HG03045 (cell line): ENCODE measurements around the gene PRAMEF20.
"Not testable (repeated sequence)": the region's sequence is repeated elsewhere in the genome, so short reads cannot be mapped to it uniquely, and the experiment has no call there.

Experiments used
- ATAC-seq: cut with Tn5 transposase; IDR thresholded peaks from one replicate; pipeline ENCODE4 v1.9.1; 2021; ENCODE audit warnings: mild to moderate bottlenecking, moderate library complexity; ENCODE audit not compliant: unreplicated experiment

Gene PRAMEF20

DNA sequence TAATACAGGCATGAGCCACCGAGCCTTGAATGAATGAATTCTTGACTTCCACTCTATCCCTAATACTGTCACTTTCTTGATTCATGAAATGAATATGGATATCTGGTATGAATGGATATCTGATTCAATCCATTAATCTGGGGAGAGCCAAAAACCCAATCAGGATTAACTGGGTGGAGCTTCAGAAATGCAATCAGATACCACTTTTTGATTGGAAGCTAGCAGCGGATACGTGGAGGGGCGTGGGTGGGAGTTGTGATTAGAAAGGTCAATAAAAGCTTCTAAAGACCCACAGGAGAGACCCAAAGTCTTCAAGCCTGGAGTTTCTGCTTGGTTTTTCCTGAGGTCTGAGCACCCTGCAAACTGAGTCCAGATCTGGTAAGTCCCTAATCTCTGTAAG is at the start of gene PRAMEF20:
Gene PRAMEF20, plus strand, starts transcription at position 301 of the 400 bp plus-strand sequence. CDS start 5,905 bp downstream, outside the sequence.
- ATAC-seq, result not testable (repeated sequence)

DNA sequence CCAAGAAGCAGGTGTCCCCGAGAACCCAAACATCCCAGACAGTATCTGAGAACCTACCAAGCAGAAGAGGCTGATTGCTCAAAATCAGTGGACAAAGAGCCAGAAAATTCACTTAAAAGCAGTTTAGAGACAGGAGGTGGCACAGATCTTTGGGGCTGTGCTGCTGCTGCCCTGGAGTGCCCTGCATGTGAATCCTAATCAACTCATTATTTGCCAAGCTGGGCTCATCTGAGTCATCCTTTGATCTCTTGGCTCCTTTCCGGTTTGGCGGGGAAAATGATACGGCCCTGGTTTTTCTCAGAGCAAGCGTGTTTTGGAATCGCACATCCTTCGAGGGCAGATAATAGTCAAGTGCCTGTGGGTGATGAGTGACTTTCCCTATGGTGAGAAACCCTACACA is 47.9 kb upstream of the PRAMEF20 start:
- ATAC-seq, result not testable (repeated sequence)

DNA sequence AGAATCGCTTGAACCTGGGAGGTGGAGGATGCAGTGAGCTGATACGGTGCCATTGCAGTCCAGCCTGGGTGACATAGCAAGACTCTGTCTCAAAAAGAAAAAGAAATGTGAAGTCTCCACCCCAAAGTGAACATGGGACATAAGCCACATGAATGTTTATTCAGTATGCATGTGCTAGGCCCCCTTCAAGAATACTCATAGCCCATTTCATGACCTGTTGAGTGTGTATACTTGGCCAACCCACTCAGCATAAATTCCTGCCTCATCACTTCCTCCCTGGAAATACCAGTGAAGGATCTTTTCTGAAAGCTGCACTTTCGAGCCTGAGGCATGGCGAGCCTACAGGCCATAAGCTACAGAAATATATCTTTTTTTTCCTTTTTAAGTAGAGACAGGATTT is 45.3 kb upstream of the PRAMEF20 start:
- ATAC-seq, result not testable (repeated sequence)

DNA sequence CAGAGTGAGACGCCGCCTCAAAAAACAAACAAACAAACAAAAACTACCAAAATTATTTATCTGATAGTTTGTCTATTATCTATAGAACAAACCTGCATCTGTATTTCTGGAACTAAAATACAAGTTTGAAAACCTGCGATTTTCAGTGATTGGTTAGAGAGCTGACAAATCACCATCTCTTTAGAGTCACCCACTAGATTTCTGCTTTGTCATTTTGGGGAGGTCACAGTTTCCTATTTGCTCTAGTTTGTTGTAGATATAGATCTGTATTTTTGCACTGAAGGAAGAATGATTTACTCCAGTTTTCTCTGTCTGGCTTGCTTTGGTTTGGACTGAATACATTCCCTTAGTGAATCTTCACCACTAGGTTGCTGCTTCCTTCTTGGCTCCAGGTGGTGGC is 43.7 kb upstream of the PRAMEF20 start:
- ATAC-seq, result not testable (repeated sequence)

DNA sequence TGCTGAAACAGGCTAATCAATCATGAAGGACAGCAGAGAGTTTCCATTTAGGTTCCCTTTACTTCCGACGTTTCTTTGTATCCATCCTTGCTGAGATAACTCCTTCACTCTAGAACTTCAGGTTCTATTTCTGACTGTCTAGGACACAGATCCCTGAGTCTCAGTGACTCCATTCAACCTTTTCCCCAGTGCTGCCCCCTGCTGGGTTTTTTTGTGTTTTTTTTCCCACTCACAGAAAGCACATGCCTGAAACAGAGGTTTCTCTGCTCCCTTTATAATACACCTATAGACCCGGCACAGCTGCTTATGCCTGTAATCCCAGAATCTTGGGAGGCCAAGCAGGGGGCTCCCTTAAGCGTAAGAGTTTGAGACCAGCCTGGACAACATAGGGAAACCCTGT is 41.7 kb upstream of the PRAMEF20 start:
- ATAC-seq, result not testable (repeated sequence)

DNA sequence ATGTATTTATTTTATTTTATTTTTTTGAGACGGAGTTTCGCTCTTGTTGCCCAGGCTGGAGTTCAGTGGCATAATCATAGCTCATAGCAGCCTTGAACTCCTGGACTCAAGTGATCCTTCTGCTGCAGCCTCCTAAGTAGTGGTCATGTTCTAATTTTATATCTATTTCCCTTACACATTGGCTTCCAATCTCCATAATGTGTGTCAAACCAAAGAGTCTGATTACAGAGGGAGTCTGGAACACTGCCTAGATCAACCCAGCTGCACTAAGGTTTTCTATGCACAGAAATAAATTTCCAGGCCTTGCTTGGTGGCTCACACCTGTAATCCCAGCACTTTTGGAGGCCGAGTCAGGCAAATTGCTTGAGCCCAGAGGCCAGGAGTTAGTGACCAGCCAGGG is 31.3 kb upstream of the PRAMEF20 start:
- ATAC-seq, result not testable (repeated sequence)

DNA sequence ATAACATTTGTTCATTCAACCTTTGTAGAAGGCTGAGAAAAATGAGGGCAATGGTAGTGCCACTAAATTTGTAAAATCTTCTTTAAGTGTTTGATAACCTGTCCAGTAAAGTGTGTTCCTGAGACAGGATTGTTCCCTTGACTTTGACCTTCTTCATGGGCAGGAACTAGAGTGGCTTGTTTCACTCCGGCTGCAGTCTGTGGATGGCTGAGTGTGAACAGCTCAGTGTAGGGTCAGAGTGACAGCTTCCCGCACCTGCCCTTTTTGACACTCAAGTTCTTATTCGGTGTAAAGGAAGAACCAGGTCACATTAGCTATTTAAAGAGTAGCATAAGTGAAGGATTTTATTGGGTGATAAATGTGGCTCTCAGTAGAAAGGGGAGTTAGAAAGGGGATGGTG is 29.9 kb upstream of the PRAMEF20 start:
- ATAC-seq, result not testable (repeated sequence)

DNA sequence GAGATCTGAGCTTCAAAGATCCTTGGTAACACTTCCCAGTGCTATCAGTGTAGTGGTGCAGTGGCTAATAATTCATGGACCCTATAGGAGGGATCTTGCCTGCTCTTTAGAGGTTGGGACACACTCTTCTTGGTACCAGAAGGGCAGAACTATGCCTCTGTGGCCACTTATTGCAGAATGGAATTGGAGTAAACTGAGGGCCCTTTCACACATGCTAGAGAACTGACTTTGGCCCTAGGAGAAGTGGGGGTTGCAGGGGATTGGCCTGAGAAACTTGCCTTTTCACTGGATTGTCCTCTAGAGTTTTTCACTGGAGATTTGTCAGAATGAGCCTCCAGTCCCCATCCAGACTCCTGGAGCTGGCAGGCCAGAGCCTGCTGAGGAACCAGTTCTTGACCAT is 20.9 kb upstream of the PRAMEF20 start, which contains the start of gene PRAMEF17:
Gene PRAMEF17, plus strand, starts transcription at position 301 of the 400 bp plus-strand sequence. Its CDS starts 26 bp downstream, at position 327.
- not testable (repeated sequence) for ATAC-seq

DNA sequence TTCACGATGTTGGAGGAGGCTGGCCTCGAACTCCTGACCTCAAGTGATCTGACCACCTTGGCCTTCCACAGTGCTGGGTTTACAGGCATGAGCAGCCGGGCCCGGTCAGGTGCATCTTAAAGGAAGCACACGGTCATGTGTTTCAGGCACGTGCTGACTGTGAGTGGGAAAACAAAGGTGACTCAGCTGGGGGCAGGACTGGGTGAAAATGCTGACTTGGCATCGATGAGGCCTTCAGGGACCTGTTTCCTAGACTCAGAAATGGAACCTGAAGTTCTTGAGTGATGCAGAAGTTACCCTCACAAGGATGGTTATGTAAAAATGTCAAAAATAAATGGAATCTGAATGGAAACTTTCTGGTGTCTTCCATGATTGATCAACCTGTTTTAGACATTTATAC is 17.2 kb upstream of the PRAMEF20 start:
- ATAC-seq, result not testable (repeated sequence)

DNA sequence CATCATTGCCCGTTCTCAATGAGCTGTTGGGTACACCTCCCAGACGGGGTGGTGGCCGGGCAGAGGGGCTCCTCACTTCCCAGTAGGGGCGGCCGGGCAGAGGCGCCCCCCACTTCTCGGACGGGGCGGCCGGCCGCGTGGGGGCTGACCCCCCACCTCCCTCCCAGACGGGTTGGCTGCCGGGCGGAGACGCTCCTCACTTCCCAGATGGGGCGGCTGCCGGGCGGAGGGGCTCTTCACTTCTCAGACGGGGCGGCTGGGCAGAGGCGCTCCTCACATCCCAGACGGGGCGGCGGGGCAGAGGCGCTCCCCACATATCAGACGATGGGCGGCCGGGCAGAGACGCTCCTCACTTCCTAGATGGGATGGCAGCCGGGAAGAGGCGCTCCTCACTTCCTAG is 15.5 kb upstream of the PRAMEF20 start:
- not testable (repeated sequence) for ATAC-seq

DNA sequence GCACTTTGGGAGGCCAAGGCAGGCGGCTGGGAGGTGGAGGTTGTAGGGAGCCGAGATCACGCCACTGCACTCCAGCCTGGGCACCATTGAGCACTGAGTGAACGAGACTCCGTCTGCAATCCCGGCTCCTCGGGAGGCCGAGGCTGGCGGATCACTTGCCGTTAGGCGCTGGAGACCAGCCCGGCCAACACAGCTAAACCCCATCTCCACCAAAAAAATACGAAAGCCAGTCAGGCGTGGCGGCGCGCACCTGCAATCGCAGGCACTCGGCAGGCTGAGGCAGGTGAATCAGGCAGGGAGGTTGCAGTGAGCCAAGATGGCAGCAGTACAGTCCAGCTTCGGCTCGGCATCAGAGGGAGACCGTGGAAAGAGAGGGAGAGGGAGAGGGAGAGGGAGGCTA is 14.9 kb upstream of the PRAMEF20 start:
- not testable (repeated sequence) for ATAC-seq

DNA sequence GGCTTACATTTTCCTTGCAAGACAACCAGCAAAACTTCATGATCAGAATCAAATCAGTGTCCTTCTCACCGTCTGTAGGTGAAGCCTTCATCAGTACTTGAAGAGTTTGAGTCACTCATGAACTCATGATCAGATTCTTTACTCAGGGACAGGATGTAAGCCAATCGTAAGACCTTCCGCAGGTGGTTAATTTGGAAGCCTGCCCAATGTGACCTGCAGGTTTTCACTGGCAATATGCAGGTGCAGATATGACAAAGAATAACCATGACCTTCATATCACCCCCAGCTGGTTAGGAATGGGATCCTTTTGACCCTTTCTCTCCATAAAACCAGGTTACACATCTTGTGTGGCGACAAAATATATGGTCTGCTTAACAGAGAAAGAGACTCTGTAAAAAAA is 2.4 kb upstream of the PRAMEF20 start:
- ATAC-seq, result no peak

DNA sequence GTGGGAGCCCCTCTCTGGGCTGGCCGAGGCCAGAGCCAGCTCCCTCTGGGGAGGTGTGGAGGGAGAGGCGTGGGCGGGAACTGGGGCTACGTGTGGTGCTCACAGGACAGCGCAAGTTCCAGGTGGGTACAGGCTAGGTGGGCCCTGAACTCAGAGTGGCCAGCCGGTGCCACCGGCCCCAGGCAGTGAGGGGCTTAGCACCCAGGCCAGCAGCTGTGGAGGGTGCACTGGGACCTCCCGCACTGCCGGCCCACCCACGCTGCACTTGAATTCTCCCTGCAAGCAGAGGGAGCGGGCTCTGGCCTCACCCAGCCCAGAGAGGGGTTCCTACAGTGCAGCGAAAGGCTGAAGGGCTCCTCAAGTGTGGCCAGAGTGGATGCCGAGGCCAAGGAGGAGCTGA is 20.2 kb downstream of the PRAMEF20 start:
- no peak for ATAC-seq

DNA sequence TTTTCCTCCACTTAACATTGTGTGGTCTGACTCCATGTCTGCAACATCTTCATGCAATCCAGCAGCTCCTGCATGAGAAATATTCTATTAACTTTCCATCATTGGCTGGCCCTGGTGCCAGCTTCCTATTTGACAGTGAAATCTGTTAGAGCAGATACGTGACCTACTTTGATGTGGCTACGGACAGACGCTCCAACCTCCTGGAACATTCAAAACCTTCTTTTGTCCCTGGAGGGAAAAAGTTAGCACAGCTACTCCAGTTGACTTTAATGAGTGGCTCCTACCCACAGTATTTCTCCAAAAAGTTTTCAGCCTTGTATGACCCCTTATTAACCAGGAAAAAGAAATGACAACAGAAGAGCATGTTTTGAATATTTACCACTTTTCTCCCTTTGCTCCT is 22.0 kb downstream of the PRAMEF20 start:
- ATAC-seq, result no peak

DNA sequence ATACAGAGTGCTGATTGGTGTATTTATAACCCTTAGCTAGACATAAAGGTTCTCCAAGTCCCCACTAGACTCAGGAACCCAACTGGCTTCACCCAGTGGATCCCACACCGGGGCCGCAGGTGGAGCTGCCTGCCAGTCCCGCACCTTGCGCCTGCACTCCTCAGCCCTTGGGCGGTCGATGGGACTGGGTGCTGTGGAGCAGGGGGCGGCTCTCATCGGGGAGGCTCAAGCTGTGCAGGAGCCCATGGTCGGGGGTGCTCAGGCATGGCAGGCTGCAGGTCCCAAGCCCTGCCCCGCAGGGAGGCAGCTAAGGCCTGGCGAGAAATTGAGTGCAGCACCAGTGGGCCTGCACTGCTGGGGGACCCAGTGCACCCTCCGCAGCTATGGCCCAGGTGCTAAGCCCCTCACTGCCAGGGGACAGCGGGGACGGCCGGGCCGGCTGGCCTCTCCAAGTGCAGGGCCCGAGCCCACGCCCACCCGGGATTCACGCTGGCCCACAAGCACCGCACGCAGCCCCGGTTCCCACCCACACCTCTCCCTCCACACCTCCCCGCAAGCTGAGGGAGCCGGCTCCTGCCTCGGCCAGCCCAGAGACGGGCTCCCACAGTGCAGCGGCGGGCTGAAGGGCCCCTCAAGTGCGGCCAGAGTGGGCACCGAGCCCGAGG is 23.6 kb downstream of the PRAMEF20 start:
- ATAC-seq, result not testable (repeated sequence)

DNA sequence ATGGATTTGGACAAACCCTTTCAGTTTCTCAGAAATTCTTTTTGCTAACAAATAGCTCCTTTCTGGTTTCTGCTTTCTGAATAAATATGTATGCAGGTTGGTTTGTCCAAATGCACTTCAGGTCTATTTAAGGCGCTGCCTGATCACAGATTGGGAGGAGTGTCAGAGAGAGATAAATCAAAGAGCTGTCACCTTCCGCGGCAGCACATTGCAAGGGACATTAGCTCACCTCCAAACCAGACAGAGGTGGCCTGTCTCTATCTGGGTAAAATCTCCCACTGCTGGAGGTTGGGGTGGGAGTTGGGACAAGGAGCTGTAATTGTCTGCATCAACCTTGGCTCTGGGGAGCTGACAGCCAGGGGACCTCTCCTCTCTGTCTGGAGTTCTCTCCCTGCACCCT is 25.2 kb downstream of the PRAMEF20 start:
- no peak for ATAC-seq

DNA sequence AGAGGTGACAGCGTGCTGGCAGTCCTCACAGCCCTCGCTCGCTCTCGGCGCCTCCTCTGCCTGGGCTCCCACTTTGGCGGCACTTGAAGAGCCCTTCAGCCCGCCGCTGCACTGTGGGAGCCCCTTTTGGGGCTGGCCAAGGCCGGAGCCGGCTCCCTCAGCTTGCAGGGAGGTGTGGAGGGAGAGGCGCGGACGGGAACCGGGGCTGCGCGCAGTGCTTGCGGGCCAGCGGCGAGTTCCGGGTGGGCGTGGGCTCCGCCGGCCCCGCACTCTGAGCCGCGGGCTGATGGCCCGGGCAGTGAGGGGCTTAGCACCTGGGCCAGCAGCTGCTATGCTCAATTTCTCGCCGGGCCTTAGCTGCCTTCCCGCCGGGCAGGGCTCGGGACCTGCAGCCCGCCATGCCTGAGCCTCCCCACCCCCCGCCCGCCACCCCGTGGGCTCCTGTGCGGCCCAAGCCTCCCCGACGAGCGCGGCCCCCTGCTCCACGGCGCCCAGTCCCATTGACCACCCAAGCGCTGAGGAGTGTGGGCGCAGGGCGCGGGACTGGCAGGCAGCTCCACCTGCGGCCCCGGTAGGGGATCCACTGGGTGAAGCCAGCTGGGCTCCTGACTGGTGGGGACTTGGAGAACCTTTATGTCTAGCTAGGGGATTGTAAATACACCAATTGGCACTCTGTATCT is 29.0 kb downstream of the PRAMEF20 start:
- not testable (repeated sequence) for ATAC-seq

DNA sequence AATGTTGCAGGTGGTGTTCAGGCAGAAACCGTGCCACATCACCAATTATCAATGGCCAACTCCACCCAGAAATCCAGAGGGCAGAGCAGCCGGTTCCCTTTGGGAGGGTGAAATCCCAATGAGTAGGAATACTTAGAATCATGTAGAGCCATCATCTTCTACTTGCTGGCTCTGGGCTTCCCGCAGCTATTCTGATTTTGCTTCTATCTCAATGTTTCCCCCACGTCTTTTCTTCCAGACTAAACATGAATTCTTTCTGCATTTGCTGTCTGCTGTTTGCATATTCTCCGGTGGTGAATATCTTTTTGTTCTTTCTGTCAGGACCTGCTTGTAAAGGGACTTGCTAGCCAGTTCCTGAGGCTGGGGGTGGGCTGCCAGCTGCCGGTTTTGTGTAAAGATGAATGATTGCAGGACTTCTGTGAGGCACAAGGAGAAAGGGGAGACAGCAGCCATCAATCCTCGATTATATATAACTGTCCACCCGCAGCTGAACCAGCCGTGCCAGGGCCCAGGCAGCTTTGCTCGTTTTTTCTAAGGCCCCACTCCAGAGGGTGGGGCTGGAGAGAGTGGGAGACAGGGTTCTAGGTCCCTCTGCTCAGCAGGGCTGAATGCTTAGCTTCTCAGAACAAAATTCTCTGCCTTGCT is 33.2 kb downstream of the PRAMEF20 start:
- no peak for ATAC-seq

DNA sequence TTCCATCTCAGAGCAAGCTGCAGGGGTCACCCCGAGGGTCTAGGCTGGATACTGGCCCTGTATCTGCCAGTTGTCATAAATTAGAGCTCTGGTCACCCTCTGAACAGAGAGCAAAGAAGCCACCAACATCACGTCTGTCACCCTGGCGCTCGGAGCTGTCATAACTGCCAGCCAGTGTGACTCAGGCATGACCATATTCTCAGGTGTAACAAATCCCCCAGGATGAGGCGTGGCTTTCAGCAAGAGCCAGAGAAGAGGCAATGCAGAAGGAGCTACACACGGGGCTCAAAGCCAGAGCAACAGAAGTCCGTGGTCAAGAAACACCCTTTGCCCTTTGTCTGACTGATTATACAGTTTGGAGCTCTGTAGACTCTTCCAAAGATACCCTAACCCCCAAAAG is 40.0 kb downstream of the PRAMEF20 start:
- ATAC-seq, result no peak

DNA sequence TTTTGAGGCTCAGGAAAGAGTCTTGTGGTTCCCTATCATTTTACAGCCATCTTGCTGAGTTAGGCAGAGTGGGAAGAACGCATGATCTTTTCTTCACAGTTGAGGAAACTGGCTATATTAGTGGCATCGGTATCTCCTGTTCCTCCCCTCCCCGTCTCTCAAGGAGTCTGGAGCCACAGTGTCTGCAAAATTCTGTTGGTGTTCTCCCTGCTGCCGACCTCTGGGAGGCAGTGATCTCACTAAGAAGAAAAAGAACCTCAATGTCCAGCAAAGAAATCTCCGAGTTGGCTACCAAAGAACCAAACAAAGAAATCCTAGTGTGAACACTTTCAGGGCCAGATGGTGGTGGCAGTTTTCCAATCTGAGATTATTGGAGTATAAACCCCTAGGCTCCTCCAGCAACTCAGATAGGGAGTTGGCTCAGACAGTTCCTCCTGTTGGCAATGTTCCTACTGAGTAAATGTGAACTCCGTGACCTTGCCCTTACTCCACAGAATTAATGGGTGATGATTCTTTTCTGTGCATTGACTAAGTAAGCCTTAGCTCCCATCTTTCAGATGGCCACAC is 41.2 kb downstream of the PRAMEF20 start:
- ATAC-seq, result no peak

DNA sequence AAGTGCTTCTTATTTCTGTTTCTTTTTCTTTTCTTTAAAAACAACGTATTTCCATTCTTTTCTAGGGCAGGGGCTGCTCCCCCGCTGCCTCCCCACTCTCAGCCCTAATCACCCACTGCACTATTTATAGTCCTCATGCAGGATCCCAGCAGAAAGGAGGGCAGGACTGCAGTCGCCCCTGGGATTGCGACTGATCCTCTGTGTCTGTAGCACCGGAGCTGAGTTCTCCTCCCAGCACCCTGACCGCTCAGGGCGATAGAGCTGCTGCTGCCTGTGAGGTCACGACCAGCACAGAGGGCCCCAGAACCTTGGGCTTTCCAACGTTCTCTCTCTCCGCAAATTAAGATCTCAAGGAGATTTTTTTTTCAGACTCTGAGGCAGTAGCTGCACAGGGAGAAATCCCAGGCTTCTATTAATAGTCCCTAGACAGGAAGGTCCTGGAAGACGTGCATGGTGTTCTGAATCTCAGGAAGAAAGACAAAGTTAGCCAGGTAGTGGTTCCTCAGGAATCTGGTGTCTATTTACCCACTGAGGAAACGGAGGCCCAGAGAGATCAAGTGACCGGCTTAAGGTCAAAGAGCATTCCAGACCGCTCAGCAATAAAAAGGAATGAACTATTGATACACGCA is 46.8 kb downstream of the PRAMEF20 start:
- no peak for ATAC-seq
